GM23338 (cell line): Measurements from ENCODE around the gene ABHD16A. TPM values are rescaled to one million over a fixed set of nuclear protein-coding genes. Genes with fewer than 3 reads are reported as not detected.
A peak's percentile ranks its signal among the peaks of the same experiment; 100 is the strongest.

Source experiments
- ATAC-seq: fragments of 200-7000 bp; cut with Tn5 transposase; 3 replicates; pipeline ENCODE4 v1.9.1; 2020
- DNase-seq: peaks from one replicate; pipeline ENCODE4 v3.0.0-alpha.2; 2015; ENCODE audit warnings: low spot score
- H2AFZ ChIP-seq: fragments of 200-600 bp; sonication (generic); 2 replicates; pipeline ENCODE4 v1.8.0; 2016; ENCODE audit warnings: antibody characterized with exemption, mild to moderate bottlenecking, moderate library complexity
- H3F3A ChIP-seq: fragments of 200-600 bp; sonication (generic); replicated peaks from 2 replicates; pipeline ENCODE4 v1.8.0; 2017; ENCODE audit warnings: antibody characterized with exemption, mixed run types, low read depth
- H3K27ac ChIP-seq: fragments of 200-600 bp; sonication (generic); 2 replicates; pipeline ENCODE4 v1.6.1; 2016; ENCODE audit warnings: low read depth
- H3K27me3 ChIP-seq: fragments of 200-600 bp; sonication (generic); 2 replicates; pipeline ENCODE4 v1.8.0; 2016; ENCODE audit warnings: mild to moderate bottlenecking, mixed run types, moderate library complexity; ENCODE audit not compliant: insufficient read depth
- H3K36me3 ChIP-seq: fragments of 200-600 bp; sonication (generic); 2 replicates; pipeline ENCODE4 v1.8.0; 2016; ENCODE audit warnings: mild to moderate bottlenecking; ENCODE audit not compliant: insufficient read depth
- H3K4me1 ChIP-seq: fragments of 200-600 bp; sonication (generic); 2 replicates; pipeline ENCODE4 v1.8.0; 2016; ENCODE audit warnings: mild to moderate bottlenecking, moderate library complexity; ENCODE audit not compliant: insufficient read depth
- H3K4me2 ChIP-seq: fragments of 200-600 bp; sonication (generic); 2 replicates; pipeline ENCODE4 v1.7.1; 2017; ENCODE audit warnings: mixed run types
- H3K4me3 ChIP-seq: fragments of 200-600 bp; sonication (generic); 2 replicates; pipeline ENCODE4 v1.6.1; 2016; ENCODE audit warnings: mixed run types
- H3K79me2 ChIP-seq: fragments of 200-600 bp; sonication (generic); replicated peaks from 2 replicates; pipeline ENCODE4 v1.8.0; 2017; ENCODE audit warnings: mild to moderate bottlenecking; ENCODE audit not compliant: insufficient read depth
- H3K9me2 ChIP-seq: fragments of 200-600 bp; sonication (generic); 2 replicates; pipeline ENCODE4 v1.8.0; 2017; ENCODE audit not compliant: insufficient read depth
- H4K20me1 ChIP-seq: fragments of 200-600 bp; sonication (generic); replicated peaks from 2 replicates; pipeline ENCODE4 v1.8.0; 2017; ENCODE audit warnings: mild to moderate bottlenecking; ENCODE audit not compliant: insufficient read depth
- H3K27ac Mint-ChIP-seq: 2 replicates; pipeline ENCODE4 v1.8.0; 2020; ENCODE audit warnings: inconsistent platforms, mild to moderate bottlenecking, moderate library complexity, mixed read lengths
- H3K27me3 Mint-ChIP-seq: 3 replicates; pipeline ENCODE4 v1.8.0; 2022; ENCODE audit warnings: low read depth, mild to moderate bottlenecking, moderate library complexity, mixed read lengths, inconsistent platforms; ENCODE audit not compliant: insufficient read depth, poor library complexity
- H3K36me3 Mint-ChIP-seq: 3 replicates; pipeline ENCODE4 v1.8.0; 2021; ENCODE audit warnings: low read depth, mild to moderate bottlenecking, inconsistent platforms, moderate library complexity, mixed read lengths
- H3K4me1 Mint-ChIP-seq: 3 replicates; pipeline ENCODE4 v1.8.0; 2020; ENCODE audit warnings: mild to moderate bottlenecking, inconsistent platforms, mixed read lengths
- H3K4me3 Mint-ChIP-seq: 3 replicates; pipeline ENCODE4 v1.8.0; 2021; ENCODE audit warnings: moderate library complexity, mild to moderate bottlenecking, inconsistent platforms, mixed read lengths
- H3K9me3 Mint-ChIP-seq: 3 replicates; pipeline ENCODE4 v1.8.0; 2020; ENCODE audit warnings: moderate library complexity, mild to moderate bottlenecking, inconsistent platforms, mixed read lengths
- CREB1 ChIP-seq: fragments of 250-450 bp; sonication (Bioruptor Pico); IDR thresholded peaks from 2 replicates; pipeline ENCODE4 v1.5.0; 2020; ENCODE audit warnings: low read depth, mild to moderate bottlenecking, moderate library complexity
- EZH2 ChIP-seq: fragments of 200-600 bp; sonication (generic); IDR thresholded peaks from one replicate; pipeline ENCODE4 v1.8.0; 2017; ENCODE audit warnings: antibody characterized with exemption, mild to moderate bottlenecking, low read depth; ENCODE audit not compliant: unreplicated experiment
- EZH2phosphoT487 ChIP-seq: fragments of 200-600 bp; sonication (generic); IDR thresholded peaks from one replicate; pipeline ENCODE4 v1.8.1; 2018; ENCODE audit warnings: antibody characterized with exemption; ENCODE audit not compliant: unreplicated experiment
- JUNB ChIP-seq: IDR thresholded peaks from one replicate; pipeline ENCODE4 v1.6.1; 2016; ENCODE audit warnings: antibody characterized with exemption; ENCODE audit not compliant: unreplicated experiment
- POLR2AphosphoS5 ChIP-seq: IDR thresholded peaks from 2 replicates; pipeline ENCODE4 v1.6.1; 2016; ENCODE audit warnings: antibody characterized with exemption, low read depth
- STAT1 ChIP-seq: IDR thresholded peaks from one replicate; pipeline ENCODE4 v1.6.1; 2016; ENCODE audit warnings: antibody characterized with exemption; ENCODE audit not compliant: unreplicated experiment
- ZNF114 ChIP-seq: fragments of 250-450 bp; sonication (Bioruptor Pico); IDR thresholded peaks from 2 replicates; pipeline ENCODE4 v1.5.0; 2020; ENCODE audit warnings: mild to moderate bottlenecking, moderate library complexity
- ZNF331 ChIP-seq: fragments of 250-450 bp; sonication (Bioruptor Pico); IDR thresholded peaks from 2 replicates; pipeline ENCODE4 v1.5.0; 2020; ENCODE audit warnings: low read depth, mild to moderate bottlenecking, moderate library complexity
- polyA plus RNA-seq: library from polyadenylated mRNA; unstranded; fragments of >200 nt; fragmentation: Nextera tagmentation; extraction: Ambion mirVana; gene quantifications from 2 replicates; pipeline ENCODE4 v1.2.1, GENCODE V29; 2016
- total RNA-seq: library from RNA; depleted of rRNA; stranded (reverse); fragments of >200 nt; shearing (Covaris generic); gene quantifications from 2 replicates; pipeline ENCODE4 v1.2.3, GENCODE V29; 2014
- TF ChIP-seq, protein P1 (sequence below): fragments of 250-450 bp; sonication (Bioruptor Pico); IDR thresholded peaks from 2 replicates; pipeline ENCODE4 v1.5.0; 2020; ENCODE audit warnings: mild to moderate bottlenecking, moderate library complexity
- TF ChIP-seq, protein P2 (sequence below): IDR thresholded peaks from one replicate; pipeline ENCODE4 v1.6.1; 2018; ENCODE audit warnings: antibody characterized with exemption; ENCODE audit not compliant: unreplicated experiment

Gene ABHD16A
- total and polyA plus RNA-seq, 2 experiments from 2014 or later, result 26.9 to 37.0 TPM

DNA sequence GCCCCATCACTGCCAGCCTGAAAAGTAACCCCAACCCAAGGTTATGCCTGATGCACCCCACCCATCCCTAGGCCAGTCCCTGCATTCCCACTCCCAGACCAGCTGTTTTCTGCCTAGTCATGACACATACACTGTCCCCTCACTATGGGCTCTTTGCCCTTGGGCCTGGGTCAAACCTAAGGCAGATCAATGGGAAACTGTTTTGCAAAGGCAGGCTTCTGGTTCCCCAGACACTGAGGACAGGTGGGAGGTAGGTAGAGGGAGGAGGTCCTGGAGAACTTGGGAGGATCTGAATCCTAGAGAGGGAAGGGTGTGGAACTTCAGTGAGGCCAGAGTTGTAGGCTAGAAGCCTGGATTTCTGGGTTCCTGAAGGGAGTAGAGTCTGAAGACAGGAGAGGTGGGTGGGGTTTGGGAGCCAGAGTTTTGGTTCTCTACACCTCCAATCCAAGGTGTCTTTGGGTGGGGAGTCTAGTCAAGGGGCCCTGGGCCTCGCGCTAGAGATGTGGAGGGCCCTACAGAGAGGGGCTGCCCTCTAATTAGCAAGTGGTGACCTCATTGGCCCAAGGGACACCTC is 31.2 kb upstream of the ABHD16A start:
- TF ChIP-seq STAT1 (no peak), CREB1 (peak; percentile 64; the same call in 1 of the 2 replicates)
- no peak for DNase-seq
- H2AFZ ChIP-seq, result no peak overlapping the region

DNA sequence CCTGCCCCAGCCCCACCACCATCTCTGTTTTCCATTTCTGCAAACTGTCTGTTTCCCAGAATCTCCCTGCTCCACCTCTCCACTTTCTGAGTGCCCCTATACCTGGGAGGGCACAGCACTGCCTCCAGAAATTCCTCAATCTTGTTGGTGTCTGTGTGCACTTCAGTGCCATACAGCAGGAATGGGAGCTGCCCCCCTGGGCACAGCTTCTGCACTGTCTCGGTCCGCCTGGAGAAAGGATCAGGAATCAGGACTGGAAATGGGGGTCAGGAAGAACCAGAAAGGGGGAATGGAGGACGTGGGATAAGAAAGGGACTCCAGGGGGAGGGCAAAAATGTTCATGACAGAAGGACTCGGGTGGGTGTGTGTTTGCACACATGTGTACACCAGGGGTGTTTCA is 30.6 kb upstream of the ABHD16A start:
- H3K4me2 ChIP-seq, result no peak overlapping the region
- peaks cover 42% of the 10 kb centered on the region for H3K36me3 Mint-ChIP-seq
- peak overlapping the region; percentile 92; the same call in 1 of the 3 replicates for H3K4me3 Mint-ChIP-seq
- TF ChIP-seq EZH2phosphoT487, result no peak
- TF ChIP-seq CREB1, result no peak
- no peak for TF ChIP-seq ZNF114 (CRISPR knock-in tag)
- TF ChIP-seq, protein P1, sequence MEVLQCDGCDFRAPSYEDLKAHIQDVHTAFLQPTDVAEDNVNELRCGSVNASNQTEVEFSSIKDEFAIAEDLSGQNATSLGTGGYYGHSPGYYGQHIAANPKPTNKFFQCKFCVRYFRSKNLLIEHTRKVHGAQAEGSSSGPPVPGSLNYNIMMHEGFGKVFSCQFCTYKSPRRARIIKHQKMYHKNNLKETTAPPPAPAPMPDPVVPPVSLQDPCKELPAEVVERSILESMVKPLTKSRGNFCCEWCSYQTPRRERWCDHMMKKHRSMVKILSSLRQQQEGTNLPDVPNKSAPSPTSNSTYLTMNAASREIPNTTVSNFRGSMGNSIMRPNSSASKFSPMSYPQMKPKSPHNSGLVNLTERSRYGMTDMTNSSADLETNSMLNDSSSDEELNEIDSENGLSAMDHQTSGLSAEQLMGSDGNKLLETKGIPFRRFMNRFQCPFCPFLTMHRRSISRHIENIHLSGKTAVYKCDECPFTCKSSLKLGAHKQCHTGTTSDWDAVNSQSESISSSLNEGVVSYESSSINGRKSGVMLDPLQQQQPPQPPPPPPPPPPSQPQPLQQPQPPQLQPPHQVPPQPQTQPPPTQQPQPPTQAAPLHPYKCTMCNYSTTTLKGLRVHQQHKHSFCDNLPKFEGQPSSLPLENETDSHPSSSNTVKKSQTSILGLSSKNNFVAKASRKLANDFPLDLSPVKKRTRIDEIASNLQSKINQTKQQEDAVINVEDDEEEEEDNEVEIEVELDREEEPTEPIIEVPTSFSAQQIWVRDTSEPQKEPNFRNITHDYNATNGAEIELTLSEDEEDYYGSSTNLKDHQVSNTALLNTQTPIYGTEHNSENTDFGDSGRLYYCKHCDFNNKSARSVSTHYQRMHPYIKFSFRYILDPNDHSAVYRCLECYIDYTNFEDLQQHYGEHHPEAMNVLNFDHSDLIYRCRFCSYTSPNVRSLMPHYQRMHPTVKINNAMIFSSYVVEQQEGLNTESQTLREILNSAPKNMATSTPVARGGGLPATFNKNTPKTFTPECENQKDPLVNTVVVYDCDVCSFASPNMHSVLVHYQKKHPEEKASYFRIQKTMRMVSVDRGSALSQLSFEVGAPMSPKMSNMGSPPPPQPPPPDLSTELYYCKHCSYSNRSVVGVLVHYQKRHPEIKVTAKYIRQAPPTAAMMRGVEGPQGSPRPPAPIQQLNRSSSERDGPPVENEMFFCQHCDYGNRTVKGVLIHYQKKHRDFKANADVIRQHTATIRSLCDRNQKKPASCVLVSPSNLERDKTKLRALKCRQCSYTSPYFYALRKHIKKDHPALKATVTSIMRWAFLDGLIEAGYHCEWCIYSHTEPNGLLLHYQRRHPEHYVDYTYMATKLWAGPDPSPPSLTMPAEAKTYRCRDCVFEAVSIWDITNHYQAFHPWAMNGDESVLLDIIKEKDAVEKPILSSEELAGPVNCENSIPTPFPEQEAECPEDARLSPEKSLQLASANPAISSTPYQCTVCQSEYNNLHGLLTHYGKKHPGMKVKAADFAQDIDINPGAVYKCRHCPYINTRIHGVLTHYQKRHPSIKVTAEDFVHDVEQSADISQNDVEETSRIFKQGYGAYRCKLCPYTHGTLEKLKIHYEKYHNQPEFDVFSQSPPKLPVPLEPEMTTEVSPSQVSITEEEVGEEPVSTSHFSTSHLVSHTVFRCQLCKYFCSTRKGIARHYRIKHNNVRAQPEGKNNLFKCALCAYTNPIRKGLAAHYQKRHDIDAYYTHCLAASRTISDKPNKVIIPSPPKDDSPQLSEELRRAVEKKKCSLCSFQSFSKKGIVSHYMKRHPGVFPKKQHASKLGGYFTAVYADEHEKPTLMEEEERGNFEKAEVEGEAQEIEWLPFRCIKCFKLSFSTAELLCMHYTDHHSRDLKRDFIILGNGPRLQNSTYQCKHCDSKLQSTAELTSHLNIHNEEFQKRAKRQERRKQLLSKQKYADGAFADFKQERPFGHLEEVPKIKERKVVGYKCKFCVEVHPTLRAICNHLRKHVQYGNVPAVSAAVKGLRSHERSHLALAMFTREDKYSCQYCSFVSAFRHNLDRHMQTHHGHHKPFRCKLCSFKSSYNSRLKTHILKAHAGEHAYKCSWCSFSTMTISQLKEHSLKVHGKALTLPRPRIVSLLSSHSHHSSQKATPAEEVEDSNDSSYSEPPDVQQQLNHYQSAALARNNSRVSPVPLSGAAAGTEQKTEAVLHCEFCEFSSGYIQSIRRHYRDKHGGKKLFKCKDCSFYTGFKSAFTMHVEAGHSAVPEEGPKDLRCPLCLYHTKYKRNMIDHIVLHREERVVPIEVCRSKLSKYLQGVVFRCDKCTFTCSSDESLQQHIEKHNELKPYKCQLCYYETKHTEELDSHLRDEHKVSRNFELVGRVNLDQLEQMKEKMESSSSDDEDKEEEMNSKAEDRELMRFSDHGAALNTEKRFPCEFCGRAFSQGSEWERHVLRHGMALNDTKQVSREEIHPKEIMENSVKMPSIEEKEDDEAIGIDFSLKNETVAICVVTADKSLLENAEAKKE (CRISPR knock-in tag), result no peak
- TF ChIP-seq, protein P2, sequence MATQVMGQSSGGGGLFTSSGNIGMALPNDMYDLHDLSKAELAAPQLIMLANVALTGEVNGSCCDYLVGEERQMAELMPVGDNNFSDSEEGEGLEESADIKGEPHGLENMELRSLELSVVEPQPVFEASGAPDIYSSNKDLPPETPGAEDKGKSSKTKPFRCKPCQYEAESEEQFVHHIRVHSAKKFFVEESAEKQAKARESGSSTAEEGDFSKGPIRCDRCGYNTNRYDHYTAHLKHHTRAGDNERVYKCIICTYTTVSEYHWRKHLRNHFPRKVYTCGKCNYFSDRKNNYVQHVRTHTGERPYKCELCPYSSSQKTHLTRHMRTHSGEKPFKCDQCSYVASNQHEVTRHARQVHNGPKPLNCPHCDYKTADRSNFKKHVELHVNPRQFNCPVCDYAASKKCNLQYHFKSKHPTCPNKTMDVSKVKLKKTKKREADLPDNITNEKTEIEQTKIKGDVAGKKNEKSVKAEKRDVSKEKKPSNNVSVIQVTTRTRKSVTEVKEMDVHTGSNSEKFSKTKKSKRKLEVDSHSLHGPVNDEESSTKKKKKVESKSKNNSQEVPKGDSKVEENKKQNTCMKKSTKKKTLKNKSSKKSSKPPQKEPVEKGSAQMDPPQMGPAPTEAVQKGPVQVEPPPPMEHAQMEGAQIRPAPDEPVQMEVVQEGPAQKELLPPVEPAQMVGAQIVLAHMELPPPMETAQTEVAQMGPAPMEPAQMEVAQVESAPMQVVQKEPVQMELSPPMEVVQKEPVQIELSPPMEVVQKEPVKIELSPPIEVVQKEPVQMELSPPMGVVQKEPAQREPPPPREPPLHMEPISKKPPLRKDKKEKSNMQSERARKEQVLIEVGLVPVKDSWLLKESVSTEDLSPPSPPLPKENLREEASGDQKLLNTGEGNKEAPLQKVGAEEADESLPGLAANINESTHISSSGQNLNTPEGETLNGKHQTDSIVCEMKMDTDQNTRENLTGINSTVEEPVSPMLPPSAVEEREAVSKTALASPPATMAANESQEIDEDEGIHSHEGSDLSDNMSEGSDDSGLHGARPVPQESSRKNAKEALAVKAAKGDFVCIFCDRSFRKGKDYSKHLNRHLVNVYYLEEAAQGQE, result no peak
- TF ChIP-seq STAT1, result no peak
- no peak for TF ChIP-seq ZNF331
- no peak for TF ChIP-seq EZH2
- TF ChIP-seq JUNB, result no peak
- TF ChIP-seq POLR2AphosphoS5, result no peak

More for the DNA sequence above, 31.2 kb upstream of the ABHD16A start:
- Mint-ChIP-seq H3K4me1 (peaks cover 50% of the 10 kb centered on the region), H3K36me3 (peaks cover 42% of the 10 kb centered on the region), H3K27me3 (peaks cover 27% of the 10 kb centered on the region), H3K27ac (peak overlapping the region; percentile 92), H3K9me3 (no peaks in the 10 kb centered on the region), H3K4me3 (peak overlapping the region; percentile 92)
- Histone ChIP-seq H4K20me1 (peaks cover 11% of the 10 kb centered on the region; the same call in 1 of the 2 replicates), H3F3A (peaks cover 62% of the 10 kb centered on the region), H3K36me3 (peaks cover 29% of the 10 kb centered on the region), H3K4me3 (peak overlapping the region; percentile 96), H3K4me2 (peak overlapping the region; percentile 91), H3K27me3 (no peaks in the 10 kb centered on the region), H3K9me2 (no peaks in the 10 kb centered on the region), H3K27ac (peak overlapping the region; percentile 78; the same call in 1 of the 2 replicates), H3K79me2 (peaks cover 27% of the 10 kb centered on the region), H3K4me1 (peaks cover 45% of the 10 kb centered on the region)
- no peak for ATAC-seq

More for the DNA sequence above, 30.6 kb upstream of the ABHD16A start:
- Mint-ChIP-seq H3K27me3 (peaks cover 29% of the 10 kb centered on the region), H3K9me3 (no peaks in the 10 kb centered on the region), H3K4me1 (peaks cover 49% of the 10 kb centered on the region), H3K27ac (no peak overlapping the region; the same call in 1 of the 2 replicates)
- H3K4me1 ChIP-seq, result peaks cover 42% of the 10 kb centered on the region
- no peak overlapping the region for H3K4me3 ChIP-seq
- H3F3A ChIP-seq, result peaks cover 62% of the 10 kb centered on the region
- H3K79me2 ChIP-seq, result peaks cover 27% of the 10 kb centered on the region
- H2AFZ ChIP-seq, result no peak overlapping the region
- peaks cover 11% of the 10 kb centered on the region; the same call in 1 of the 2 replicates for H4K20me1 ChIP-seq
- H3K27me3 ChIP-seq, result peaks cover 3% of the 10 kb centered on the region; the same call in 1 of the 2 replicates
- no peak for DNase-seq
- H3K36me3 ChIP-seq, result peaks cover 29% of the 10 kb centered on the region
- no peaks in the 10 kb centered on the region for H3K9me2 ChIP-seq
- ATAC-seq, result no peak
- H3K27ac ChIP-seq, result no peak overlapping the region
